HCT116 (cell line): ENCODE measurements around the gene RALB. TPM values are rescaled to one million over a fixed set of nuclear protein-coding genes. Genes with fewer than 3 reads are reported as not detected.

Source experiments
- ATAC-seq: fragments of 200-7000 bp; cut with Tn5 transposase; 2 replicates; pipeline ENCODE4 v1.9.1; 2020; ENCODE audit warnings: mild to moderate bottlenecking, moderate library complexity
- BruUV-seq: library from RNA; stranded (reverse); fragments of 400-500 nt; replicated peaks from 2 replicates; lab custom pipeline; 2021; lab: Mats Ljungman, UMichigan
- CTCF ChIA-PET: fragments of 300-600 bp; sonication (Branson Sonifier 250); formaldehyde crosslinking; loops from one replicate; lab custom pipeline; 2021; ENCODE audit warnings: antibody characterized with exemption; lab: Charles Lee
- POLR2A ChIA-PET: fragments of 300-600, 350-600 bp; sonication (Branson Sonifier 250); formaldehyde crosslinking; loops from one replicate; lab custom pipeline; 2021; ENCODE audit warnings: antibody characterized with exemption; lab: Charles Lee
- RAD21 ChIA-PET, 2 experiments: fragments of 300-600 bp; sonication (Branson Sonifier 250); formaldehyde crosslinking; loops; one replicate each; lab custom pipeline; 2023; ENCODE audit warnings: low total read pairs in 2 of 2; ENCODE audit not compliant: uncharacterized antibody in 2 of 2, unreplicated experiment in 2 of 2, low non-redundant PET in 1 of 2; lab: Charles Lee
- DNase-seq: peaks from one replicate; pipeline ENCODE4 v3.0.0-alpha.2; 2010; ENCODE audit warnings: low read depth, low spot score
- H2AFZ ChIP-seq: fragments of 200-600 bp; shearing (Covaris generic), sonication (generic); 2 replicates; pipeline ENCODE4 v1.6.1; 2017; ENCODE audit warnings: low read depth, mixed run types, mixed read lengths, antibody characterized with exemption, low read length; ENCODE audit not compliant: poor library complexity, severe bottlenecking
- H3K27ac ChIP-seq: 2 replicates; pipeline ENCODE4 v1.5.1; 2012; ENCODE audit warnings: low read depth, low read length
- H3K27me3 ChIP-seq: fragments of 200-600 bp; sonication (generic); 2 replicates; pipeline ENCODE4 v1.6.1; 2016; ENCODE audit warnings: mixed run types, low read length, mixed read lengths; ENCODE audit not compliant: insufficient read depth
- H3K36me3 ChIP-seq, 2 experiments: fragments of 200-500 bp in 1 of 2; fragments of 200-600 bp in 1 of 2; sonication (Bioruptor generic) in 1 of 2; sonication (generic) in 1 of 2; 2 replicates each; pipeline versions ENCODE4 v1.5.1 to v1.6.1; 2014 to 2016; ENCODE audit warnings: low read length in 2 of 2, inconsistent platforms in 1 of 2, mixed read lengths in 1 of 2, mixed run types in 1 of 2; ENCODE audit not compliant: insufficient read depth in 2 of 2, control insufficient read depth in 1 of 2
- H3K4me1 ChIP-seq, 2 experiments: fragments of 200-600 bp in 1 of 2; sonication (generic) in 1 of 2; 2 replicates each; pipeline versions ENCODE4 v1.5.1 to v1.6.1; 2012 to 2017; ENCODE audit warnings: low read length in 2 of 2, inconsistent platforms in 1 of 2, mild to moderate bottlenecking in 1 of 2, mixed read lengths in 1 of 2, mixed run types in 1 of 2, moderate library complexity in 1 of 2; ENCODE audit not compliant: insufficient read depth in 2 of 2, control insufficient read depth in 1 of 2
- H3K4me2 ChIP-seq: fragments of 200-600 bp; sonication (generic); 2 replicates; pipeline ENCODE4 v1.6.1; 2017; ENCODE audit warnings: mixed run types, low read length, mixed read lengths
- H3K4me3 ChIP-seq, 2 experiments: fragments of 200-600 bp in 1 of 2; sonication (generic) in 1 of 2; replicated peaks in 1 of 2; 2 replicates each; pipeline ENCODE4 v1.5.1; 2011 to 2016; ENCODE audit warnings: low read length in 2 of 2, control low read depth in 1 of 2, low read depth in 1 of 2, mild to moderate bottlenecking in 1 of 2, mixed read lengths in 1 of 2, mixed run types in 1 of 2
- H3K79me2 ChIP-seq: fragments of 200-600 bp; sonication (generic); 2 replicates; pipeline ENCODE4 v1.6.1; 2017; ENCODE audit warnings: mild to moderate bottlenecking, mixed run types, low read length, moderate library complexity, mixed read lengths; ENCODE audit not compliant: insufficient read depth
- H3K9ac ChIP-seq: fragments of 200-600 bp; sonication (generic); 2 replicates; pipeline ENCODE4 v1.6.1; 2016; ENCODE audit warnings: low read length, mixed read lengths
- H3K9me2 ChIP-seq: fragments of 200-600 bp; sonication (generic), shearing (Covaris generic); 2 replicates; pipeline ENCODE4 v1.6.1; 2017; ENCODE audit warnings: mixed run types, mild to moderate bottlenecking, moderate library complexity; ENCODE audit not compliant: insufficient read depth
- H3K9me3 ChIP-seq, 2 experiments: fragments of 200-500 bp in 1 of 2; fragments of 200-600 bp in 1 of 2; sonication (Bioruptor generic) in 1 of 2; sonication (generic) in 1 of 2; 2 replicates each; pipeline ENCODE4 v1.6.1; 2014 to 2017; ENCODE audit warnings: low read length in 2 of 2, mixed read lengths in 2 of 2, inconsistent platforms in 1 of 2, low read depth in 1 of 2, mild to moderate bottlenecking in 1 of 2, mixed run types in 1 of 2, moderate library complexity in 1 of 2; ENCODE audit not compliant: control insufficient read depth in 1 of 2, insufficient read depth in 1 of 2
- H4K20me1 ChIP-seq: fragments of 200-600 bp; sonication (generic), shearing (Covaris generic); 2 replicates; pipeline ENCODE4 v1.6.1; 2017; ENCODE audit warnings: mixed run types, mild to moderate bottlenecking, moderate library complexity; ENCODE audit not compliant: insufficient read depth
- ATF3 ChIP-seq: IDR thresholded peaks from 2 replicates; pipeline ENCODE4 v1.6.1; 2012
- CBX3 ChIP-seq: IDR thresholded peaks from 2 replicates; pipeline ENCODE4 v1.6.1; 2012; ENCODE audit warnings: low read depth
- CEBPB ChIP-seq: IDR thresholded peaks from 2 replicates; pipeline ENCODE4 v1.6.1; 2012; ENCODE audit warnings: low read depth
- CTCF ChIP-seq, 3 experiments: fragments of 200-600 bp in 1 of 3; sonication (generic) in 1 of 3; IDR thresholded peaks in 2 of 3; conservative IDR thresholded peaks in 1 of 3; 2 replicates each; pipeline ENCODE4 v1.5.1; 2012 to 2017; ENCODE audit warnings: low read depth in 2 of 3, low read length in 2 of 3, antibody characterized with exemption in 1 of 3, borderline replicate concordance in 1 of 3, control low read depth in 1 of 3, mild to moderate bottlenecking in 1 of 3, mixed read lengths in 1 of 3, mixed run types in 1 of 3, moderate library complexity in 1 of 3; ENCODE audit not compliant: insufficient read depth in 1 of 3
- EGR1 ChIP-seq: IDR thresholded peaks from 2 replicates; pipeline ENCODE4 v1.6.1; 2012; ENCODE audit warnings: low read depth
- EZH2 ChIP-seq: fragments of 200-600 bp; sonication (generic); IDR thresholded peaks from 2 replicates; pipeline ENCODE4 v1.6.1; 2017; ENCODE audit warnings: antibody characterized with exemption, mixed run types
- EZH2phosphoT487 ChIP-seq: fragments of 200-600 bp; IDR thresholded peaks from 2 replicates; pipeline ENCODE4 v1.6.1; 2018; ENCODE audit warnings: antibody characterized with exemption, borderline replicate concordance
- FOSL1 ChIP-seq: IDR thresholded peaks from 2 replicates; pipeline ENCODE4 v1.6.1; 2012; ENCODE audit warnings: low read depth
- MAX ChIP-seq: IDR thresholded peaks from 2 replicates; pipeline ENCODE4 v1.6.1; 2012
- POLR2A ChIP-seq: IDR thresholded peaks from 2 replicates; pipeline ENCODE4 v1.7.0; 2011; ENCODE audit warnings: borderline replicate concordance; ENCODE audit not compliant: insufficient read depth, insufficient read length; ENCODE audit errors: extremely low read depth
- POLR2AphosphoS5 ChIP-seq: IDR thresholded peaks from 2 replicates; pipeline ENCODE4 v1.6.1; 2011; ENCODE audit warnings: mild to moderate bottlenecking, low read depth, low read length, moderate library complexity
- RAD21 ChIP-seq: IDR thresholded peaks from 2 replicates; pipeline ENCODE4 v1.6.1; 2012; ENCODE audit warnings: low read depth, mild to moderate bottlenecking
- SIN3A ChIP-seq: IDR thresholded peaks from 2 replicates; pipeline ENCODE4 v1.6.1; 2012; ENCODE audit warnings: low read depth
- SP1 ChIP-seq: IDR thresholded peaks from 2 replicates; pipeline ENCODE4 v1.6.1; 2012; ENCODE audit warnings: low read depth
- SRF ChIP-seq: IDR thresholded peaks from 2 replicates; pipeline ENCODE4 v1.6.1; 2012; ENCODE audit warnings: low read depth
- TCF7L2 ChIP-seq: IDR thresholded peaks from 2 replicates; pipeline ENCODE4 v1.7.0; 2011; ENCODE audit warnings: borderline replicate concordance, inconsistent platforms; ENCODE audit not compliant: insufficient read depth, insufficient read length; ENCODE audit errors: extremely low read depth
- YY1 ChIP-seq: IDR thresholded peaks from 2 replicates; pipeline ENCODE4 v1.6.1; 2011; ENCODE audit warnings: low read length, low read depth, moderate library complexity, mild to moderate bottlenecking; ENCODE audit not compliant: insufficient replicate concordance; ENCODE audit errors: extremely low read depth
- ZFX ChIP-seq: fragments of 450-650 bp; IDR thresholded peaks from 2 replicates; pipeline ENCODE4 v1.6.1; 2017
- ZNF274 ChIP-seq: fragments of 200-500 bp; sonication (Bioruptor generic); IDR thresholded peaks from 2 replicates; pipeline ENCODE4 v1.6.1; 2014; ENCODE audit warnings: mild to moderate bottlenecking, low read depth, low read length, inconsistent platforms
- intact Hi-C: fragments of 100-400 bp; cut with micrococcal nuclease; formaldehyde crosslinking; loops from 2 replicates; pipeline ENCODE4 v1.10.0; 2022
- total RNA-seq: library from RNA; stranded (reverse); gene quantifications from one replicate; pipeline ENCODE4 v1.2.1, GENCODE V29; 2021; ENCODE audit not compliant: unreplicated experiment
- TF ChIP-seq, protein P1 (sequence below): IDR thresholded peaks from 2 replicates; pipeline ENCODE4 v1.6.1; 2011; ENCODE audit warnings: mild to moderate bottlenecking, low read length, moderate library complexity; ENCODE audit not compliant: insufficient replicate concordance; ENCODE audit errors: extremely low read depth

The RALB gene
- total RNA-seq, 1 experiment from 2014 or later: 42.8 TPM

GRCh38 chr2:120226316-120226715, 26.3 kb upstream of the RALB start:
- POLR2A ChIA-PET: no interaction called here
- RAD21 ChIA-PET: no interaction called here
- Histone ChIP-seq H3K9ac (no peak overlapping the region), H3K4me3 (no peak overlapping the region), H3K27ac (no peak overlapping the region), H4K20me1 (no peaks in the 10 kb centered on the region), H3K27me3 (no peaks in the 10 kb centered on the region), H2AFZ (no peak overlapping the region), H3K9me2 (no peaks in the 10 kb centered on the region), H3K9me3 (no peaks in the 10 kb centered on the region), H3K79me2 (peaks cover 15% of the 10 kb centered on the region), H3K36me3 (peaks cover 0 to 7% of the 10 kb centered on the region in 2 experiments; a peak in 1 of 4 replicates), H3K4me2 (no peak overlapping the region), H3K4me1 (peaks cover 6 to 35% of the 10 kb centered on the region in 2 experiments; a peak in 3 of 4 replicates)
- TF ChIP-seq POLR2AphosphoS5: no peak
- TF ChIP-seq SRF: no peak
- TF ChIP-seq ATF3: no peak
- TF ChIP-seq CTCF (IDR thresholded peaks at IDR 0.05 in 2 of 3, conservative IDR thresholded peaks at IDR 0.05 in 1 of 3; ENCODE audit: borderline replicate concordance in 1 of 3, insufficient read depth in 1 of 3, low read depth in 2 of 3, low read length in 2 of 3): no peak
- TF ChIP-seq MAX: no peak
- no peak for TF ChIP-seq SP1
- TF ChIP-seq, protein P1, sequence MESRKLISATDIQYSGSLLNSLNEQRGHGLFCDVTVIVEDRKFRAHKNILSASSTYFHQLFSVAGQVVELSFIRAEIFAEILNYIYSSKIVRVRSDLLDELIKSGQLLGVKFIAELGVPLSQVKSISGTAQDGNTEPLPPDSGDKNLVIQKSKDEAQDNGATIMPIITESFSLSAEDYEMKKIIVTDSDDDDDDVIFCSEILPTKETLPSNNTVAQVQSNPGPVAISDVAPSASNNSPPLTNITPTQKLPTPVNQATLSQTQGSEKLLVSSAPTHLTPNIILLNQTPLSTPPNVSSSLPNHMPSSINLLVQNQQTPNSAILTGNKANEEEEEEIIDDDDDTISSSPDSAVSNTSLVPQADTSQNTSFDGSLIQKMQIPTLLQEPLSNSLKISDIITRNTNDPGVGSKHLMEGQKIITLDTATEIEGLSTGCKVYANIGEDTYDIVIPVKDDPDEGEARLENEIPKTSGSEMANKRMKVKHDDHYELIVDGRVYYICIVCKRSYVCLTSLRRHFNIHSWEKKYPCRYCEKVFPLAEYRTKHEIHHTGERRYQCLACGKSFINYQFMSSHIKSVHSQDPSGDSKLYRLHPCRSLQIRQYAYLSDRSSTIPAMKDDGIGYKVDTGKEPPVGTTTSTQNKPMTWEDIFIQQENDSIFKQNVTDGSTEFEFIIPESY: no peak
- TF ChIP-seq YY1: no peak
- TF ChIP-seq FOSL1: no peak
- no peak for TF ChIP-seq EZH2phosphoT487
- TF ChIP-seq POLR2A: no peak
- TF ChIP-seq TCF7L2: no peak
- TF ChIP-seq CEBPB: no peak
- TF ChIP-seq RAD21: no peak
- no peak for TF ChIP-seq ZFX
- no peak for TF ChIP-seq CBX3
- TF ChIP-seq SIN3A: no peak
- no peak for TF ChIP-seq EGR1
- no peak for TF ChIP-seq EZH2
- TF ChIP-seq ZNF274: no peak
- BruUV-seq: no TSS peak
- CTCF ChIA-PET: no interaction called here
- no peak for DNase-seq
- ATAC-seq: no peak
- intact Hi-C loops: loop anchor here (5.0 kb wide), 1 partner anchor 451 kb away; no protein-coding TSS in a partner anchor
